CD4-positive, alpha-beta T cell treated with Interleukin-17A for 1 hour (primary cell): ENCODE data around the gene ADAMTS2.

Experiments
- DNase-seq: peaks from one replicate; pipeline ENCODE4 v3.0.0-alpha.2; 2020

The ADAMTS2 gene

DNA sequence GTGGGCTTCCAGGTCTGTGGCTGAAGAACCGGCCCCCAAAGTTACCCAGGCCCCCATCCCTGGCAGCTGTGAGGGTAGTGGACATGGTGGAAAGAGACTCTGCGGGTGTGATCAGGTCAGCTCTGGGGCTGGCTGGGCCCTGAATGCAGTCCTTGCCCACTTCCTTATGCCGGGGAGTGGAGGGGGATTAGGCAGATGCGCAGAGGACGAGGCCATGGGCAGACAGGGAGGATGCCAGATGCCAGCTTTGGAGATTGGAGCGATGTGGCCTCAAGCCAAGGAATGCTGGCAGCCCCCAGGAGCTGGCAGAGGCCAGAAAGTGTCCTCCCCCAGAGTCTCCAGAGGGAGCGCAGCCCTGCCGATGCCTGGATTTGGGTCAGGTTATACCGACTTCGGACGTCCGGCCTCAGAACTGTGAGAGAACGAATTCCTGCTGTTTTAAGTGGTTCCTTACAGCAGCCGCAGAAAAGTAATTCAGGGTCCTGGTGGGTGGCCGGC lies 69.8 kb downstream of the ADAMTS2 start:
- no peak for DNase-seq

DNA sequence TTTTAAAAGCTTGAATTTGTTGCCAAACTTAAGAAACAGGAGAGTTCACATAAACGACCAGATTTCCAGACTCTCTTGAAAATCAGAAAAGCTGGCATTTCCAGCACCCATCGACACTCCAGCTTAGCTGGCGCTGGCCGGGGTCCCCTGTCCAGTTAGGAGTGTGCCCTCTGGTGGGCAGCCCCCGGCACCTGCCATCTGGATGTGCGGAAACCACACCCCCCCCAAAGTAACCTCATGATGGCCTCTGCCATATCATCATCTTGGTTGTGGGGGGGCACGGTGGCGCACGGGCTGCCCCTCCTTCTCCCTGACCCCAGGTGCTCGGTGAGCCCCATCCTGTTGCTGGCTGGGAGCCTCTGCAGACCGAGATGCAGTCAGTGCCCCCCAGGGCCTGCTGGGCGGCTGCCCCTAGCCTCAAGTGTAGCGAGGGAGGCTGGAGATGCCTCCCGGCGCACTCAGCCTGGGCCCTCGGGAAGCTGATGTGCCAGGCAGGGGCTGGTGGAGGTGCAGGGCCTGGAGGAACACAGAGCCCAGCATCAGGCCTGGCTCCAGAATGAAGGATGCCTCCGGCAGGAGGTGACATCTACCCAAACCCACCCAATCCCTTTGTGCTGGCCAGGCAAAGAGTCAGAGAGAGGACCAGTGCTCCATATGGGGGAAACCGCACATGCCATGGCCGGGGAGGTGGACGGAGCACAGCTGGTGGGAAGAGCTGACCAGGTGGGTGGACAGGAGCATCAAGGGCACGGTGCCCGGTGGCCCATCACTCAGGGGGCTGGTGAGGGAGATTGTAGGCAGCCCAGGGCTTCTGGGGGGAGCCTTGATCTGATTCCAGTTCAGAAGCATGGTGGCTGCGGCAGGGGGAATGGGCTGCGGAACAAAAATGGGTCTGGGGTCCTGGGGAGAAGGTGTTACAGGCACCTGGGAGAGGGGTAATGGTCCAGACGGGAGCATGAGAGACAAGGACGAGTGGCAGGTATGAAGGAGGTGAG lies 70.6 kb downstream of the ADAMTS2 start:
- DNase-seq = no peak

DNA sequence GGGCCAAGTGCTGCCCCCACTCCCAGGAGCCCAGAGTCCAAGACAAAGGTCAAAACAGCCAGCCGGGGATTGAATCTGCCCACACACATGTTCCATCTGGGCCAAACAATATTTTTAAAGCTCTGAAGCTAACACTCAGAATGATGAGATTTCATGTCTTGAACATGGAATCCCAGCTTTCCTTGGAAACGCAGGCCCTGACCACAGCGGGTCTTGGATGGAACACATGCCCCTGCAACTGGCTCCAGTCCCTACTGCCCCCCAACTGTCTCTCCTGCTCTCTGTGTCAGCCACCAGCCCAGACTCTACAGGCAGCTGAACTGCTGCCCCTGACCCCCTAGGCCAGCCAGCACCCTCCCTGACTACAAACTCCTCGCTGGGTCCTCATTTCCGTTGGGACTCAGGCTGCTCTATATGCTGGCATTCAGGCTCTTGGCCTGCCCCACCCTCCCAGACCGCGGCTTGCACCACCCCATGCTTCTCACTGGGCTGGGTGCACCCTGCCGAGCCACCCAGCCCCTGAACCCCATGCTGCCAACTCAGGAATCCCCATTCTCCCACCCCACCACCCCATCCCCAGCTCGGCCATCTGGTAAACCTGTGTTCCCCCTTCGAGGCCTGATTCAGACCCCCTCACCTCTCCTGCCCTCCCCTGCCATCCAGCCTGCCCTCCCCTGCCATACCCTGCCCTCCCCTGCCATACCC lies 71.7 kb downstream of the ADAMTS2 start:
- no peak for DNase-seq

DNA sequence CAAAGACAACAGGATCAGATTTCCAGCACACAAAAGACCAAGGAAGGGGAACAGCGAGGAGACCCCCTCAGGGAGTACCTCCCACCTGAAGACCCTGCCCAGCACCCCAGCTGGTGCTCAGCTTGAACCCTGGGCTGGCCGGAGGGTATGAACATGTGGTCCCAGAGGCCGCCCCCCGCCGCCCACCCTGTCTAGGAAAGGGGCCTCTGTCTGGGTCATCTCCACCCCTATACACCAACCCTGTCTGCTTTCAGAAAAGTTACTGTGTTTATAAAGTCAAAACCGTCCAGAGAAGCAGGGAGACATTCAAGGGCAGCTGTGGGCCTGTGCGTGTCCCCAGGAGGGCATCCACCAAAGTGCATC lies 72.2 kb downstream of the ADAMTS2 start:
- no peak for DNase-seq

DNA sequence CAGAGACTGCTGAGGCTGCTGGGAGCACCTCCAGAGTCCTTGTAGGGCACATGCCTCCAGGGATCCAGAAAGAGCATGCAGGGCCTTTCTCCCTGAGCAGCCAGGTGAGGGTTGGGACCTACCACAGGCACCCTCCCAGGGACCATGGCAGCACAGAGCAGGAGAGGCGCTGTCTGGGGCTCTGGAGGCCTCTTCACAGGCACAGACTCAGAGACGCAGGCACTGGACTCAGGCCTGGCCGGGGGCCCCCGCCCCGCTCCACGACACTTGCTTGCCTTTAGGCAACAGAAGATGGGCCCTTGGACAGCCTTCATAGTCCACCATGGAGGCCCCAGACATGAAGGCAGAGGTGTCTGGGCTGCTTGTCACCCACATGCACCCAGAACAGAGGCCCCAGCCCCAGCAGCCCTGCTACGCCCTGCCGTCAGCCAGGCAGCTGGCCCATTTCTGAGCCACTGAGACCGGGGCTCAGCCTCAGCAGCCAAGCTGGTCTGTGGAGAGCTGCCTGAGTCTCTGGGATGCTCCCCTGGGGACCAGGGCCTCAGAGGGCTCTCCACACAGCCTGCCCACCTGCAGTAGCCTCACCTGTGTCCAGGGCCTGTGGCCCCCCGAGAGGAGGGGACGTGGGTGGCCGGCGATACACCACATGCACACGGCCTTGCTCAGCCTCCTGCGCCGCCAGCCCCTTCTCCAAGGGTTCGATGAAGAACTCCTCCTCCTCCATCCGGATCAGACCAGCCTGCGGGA lies 72.8 kb downstream of the ADAMTS2 start:
- DNase-seq = no peak

DNA sequence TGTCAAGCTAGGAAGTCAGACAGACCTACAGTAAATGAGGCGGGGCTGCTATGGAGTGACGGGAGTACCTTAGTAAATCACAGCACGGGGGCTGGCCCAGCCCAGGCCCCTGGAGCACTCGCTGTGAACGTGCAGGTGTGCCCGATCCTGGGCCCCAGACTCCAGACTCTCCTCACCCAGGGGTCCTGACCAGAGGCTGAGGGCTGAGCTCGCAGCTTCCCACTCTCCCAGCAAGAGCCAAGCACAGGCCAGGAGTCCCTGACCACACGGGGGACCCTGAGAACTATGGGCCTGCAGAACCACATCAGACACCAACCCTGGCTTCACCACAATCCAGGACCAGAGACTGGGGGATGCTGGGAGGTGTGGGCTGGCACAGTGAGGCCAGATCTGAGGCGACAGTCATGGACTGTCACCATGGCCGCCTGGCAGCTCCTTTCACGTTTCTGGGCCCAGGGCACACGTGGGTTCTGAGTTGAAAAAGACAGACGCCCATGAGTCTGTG lies 73.4 kb downstream of the ADAMTS2 start:
- no peak for DNase-seq

DNA sequence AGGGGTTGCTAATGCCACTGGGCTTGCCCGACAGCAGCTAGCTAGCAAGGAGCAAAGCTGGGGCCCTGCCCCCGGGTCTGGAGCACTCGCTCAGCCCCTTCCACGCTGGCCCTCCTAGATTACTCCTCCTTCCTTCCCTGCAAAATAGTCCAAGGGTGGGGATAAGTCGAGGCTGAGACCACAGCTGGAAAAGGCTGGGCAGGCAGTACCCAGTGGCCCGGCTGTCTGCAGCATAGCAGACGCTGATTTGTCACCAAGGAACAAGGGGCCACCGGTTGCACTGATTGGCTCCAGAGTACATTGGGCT lies 73.9 kb downstream of the ADAMTS2 start:
- no peak for DNase-seq

DNA sequence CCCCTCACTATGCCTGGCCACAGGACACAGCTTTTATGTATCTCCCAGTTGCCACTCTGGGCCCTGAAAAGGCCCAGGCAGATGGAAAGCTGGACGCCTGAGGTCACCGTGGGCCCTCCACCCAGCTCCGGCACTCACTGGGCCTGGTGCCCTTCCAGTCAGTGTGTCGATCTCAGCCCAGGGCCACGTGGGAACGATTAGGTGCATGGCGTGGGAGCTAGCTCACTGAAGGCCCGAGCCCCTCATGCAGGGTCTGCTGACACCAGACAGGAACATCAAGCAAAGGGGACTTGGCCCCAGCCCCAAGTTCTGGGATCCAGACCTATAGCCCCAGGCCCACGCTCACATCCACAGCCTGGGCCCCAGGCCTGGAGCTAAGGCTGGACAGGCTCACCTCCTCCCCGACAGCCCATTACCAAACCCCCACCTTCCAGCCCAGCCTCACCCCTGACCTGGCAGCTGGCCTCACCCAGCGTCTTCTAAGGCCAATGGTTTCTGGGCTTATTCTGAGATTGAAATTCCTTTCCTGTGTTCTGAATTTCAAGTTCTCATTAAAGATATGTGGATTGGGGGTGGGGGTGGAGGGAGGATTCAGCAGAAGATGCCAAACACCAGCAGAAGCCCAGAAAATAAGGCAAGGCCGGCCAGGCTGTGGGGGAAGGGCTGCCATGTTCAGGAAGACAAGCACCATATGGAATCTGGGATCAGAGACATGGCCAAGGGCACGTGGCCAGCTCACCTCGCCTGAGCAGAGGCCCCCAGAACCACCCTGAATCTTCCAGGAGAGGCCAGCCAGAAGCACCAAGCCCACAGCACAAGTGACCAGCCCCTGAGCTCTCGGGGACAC lies 74.5 kb downstream of the ADAMTS2 start:
- no peak for DNase-seq

DNA sequence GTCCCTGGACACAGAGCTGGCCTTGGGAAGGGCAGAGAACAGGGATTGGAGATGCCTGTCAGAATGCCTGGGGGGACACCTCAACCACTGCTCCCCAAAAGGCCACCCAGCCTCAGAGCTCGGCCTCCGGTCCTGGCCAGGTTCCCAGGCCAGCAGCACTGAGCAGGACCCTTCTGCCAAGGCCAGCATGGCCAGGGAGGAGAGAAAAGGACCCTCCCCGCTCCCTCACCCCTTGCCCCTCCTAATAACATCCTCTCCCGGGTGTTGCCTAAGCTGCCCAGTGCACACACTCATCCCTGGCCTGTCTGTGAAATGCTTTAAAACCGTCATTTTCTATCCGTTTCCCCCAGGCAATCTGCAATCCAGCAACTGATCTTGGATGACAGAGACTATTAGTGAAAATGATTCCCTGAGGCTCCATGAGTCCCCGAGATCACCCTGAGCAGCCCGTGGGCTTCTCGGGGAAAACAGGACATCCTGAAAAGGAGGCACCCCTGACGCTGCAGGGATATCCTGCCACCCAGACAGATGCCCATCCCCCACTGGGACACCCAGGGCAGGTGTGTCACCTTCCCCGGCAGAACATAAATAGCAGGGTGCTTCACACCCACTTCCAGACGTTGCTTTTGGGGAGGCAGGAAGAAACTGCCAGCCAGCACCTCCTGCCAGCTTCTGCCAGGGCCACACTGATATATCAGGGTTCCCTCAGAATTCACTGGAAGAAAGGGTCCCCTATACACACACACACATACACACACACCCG lies 75.3 kb downstream of the ADAMTS2 start:
- DNase-seq = no peak

DNA sequence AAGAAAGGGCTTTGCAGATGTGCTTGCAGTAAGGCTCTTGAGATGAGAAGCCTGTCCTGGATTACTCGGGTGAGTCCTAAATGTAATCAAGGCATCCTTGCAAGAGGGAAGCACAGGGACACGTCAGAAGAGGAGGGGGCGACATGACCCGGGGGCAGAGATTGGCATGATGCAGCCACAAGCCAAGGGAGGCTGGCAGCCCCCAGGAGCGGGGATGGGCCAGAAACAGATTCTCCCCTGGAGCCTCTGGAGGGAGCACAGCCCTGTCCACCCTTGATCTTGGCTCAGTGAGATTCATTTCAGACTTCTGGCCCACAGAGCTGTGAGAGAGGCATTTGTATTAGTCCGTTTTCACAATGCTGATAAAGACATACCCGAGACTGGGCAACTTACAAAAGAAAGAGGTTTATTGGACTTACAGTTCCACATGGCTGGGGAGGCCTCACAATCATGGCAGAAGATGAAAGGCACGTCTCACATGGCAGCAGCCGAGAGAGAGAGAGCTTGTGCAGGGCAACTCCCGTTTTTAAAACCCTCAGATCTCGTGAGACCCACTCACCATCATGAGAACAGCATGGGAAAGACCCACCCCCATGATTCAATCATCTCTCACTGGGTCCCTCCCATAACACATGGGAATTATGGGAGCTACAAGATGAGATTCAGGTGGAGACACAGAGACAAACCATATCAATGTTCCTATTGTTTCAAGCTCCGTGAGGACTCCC lies 76.1 kb downstream of the ADAMTS2 start:
- no peak for DNase-seq

DNA sequence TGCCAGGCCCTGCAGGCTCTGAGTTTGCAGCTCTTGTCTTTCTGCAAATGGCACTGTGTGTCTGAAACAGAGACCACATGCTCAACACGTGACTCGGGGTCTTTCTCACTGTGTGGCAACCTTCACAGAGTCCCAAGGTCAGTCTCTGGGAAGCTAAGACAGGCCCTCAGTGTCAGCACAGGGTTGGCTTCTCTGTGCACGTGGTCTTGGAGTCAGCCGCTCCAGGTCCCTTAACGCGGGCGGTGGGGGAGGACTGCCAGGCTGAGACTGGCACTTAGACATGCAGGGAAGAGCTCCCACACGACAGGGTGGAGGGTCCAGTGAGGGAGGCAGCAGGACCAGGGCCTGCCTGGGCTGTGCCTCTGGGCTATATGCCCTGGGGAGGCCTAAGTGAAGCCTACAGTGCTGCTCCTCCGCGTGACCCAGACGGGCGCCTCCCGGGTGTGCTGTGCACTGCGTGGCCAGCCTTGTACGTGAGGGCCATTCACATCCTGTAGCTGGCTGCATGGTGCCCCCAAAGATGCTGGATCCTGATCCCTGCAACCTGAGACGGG lies 76.8 kb downstream of the ADAMTS2 start:
- no peak for DNase-seq

DNA sequence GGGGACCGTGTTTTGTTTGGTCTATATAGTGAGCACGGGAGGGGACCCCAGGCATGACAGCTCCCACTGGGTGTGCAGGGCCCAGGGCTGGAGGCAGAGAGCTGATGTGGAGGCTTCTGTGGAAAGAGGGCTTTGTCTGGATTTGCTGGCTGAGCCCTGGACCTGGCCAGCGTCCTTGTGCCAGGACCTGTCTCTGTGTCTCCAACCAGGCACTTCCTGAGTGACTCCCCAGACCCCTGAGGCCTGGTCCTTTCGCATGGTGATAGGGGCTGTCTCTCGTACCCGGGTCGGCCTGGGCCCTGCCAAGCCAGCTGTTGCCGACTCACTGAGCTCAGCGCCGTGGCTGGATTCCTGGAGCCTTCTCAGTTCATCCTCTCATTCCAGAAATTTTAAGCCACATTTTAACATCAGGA lies 77.6 kb downstream of the ADAMTS2 start:
- no peak for DNase-seq

DNA sequence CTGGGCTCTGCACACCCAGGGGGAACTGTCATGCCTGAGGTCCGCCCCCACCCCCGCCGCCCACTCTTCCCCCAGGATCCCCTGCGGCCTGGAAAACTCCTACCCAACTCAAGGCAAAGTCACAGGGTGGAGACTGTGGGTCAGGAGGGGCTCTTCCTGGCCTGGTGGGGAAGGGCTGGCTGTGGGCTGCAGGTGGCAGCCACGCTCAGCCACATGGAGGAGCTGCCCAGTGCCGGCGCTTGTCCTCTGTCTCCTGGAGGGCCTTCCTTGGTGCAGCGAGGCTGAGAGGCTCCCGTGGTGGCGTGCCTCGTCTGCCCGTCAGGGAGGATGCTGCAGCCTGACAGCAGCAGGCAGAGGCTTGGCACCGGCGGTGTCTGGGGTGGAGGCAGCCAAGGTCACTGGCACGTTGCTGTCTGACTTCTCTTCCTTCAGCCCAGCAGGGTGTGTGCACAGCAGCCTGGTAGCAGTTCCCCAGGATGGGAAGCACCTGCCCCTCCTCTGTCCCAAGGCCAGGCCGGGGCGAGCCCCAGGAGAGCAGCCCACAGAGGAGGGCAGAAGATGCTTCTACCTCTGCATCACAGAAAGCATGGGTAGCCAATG lies 78.1 kb downstream of the ADAMTS2 start:
- DNase-seq = no peak

DNA sequence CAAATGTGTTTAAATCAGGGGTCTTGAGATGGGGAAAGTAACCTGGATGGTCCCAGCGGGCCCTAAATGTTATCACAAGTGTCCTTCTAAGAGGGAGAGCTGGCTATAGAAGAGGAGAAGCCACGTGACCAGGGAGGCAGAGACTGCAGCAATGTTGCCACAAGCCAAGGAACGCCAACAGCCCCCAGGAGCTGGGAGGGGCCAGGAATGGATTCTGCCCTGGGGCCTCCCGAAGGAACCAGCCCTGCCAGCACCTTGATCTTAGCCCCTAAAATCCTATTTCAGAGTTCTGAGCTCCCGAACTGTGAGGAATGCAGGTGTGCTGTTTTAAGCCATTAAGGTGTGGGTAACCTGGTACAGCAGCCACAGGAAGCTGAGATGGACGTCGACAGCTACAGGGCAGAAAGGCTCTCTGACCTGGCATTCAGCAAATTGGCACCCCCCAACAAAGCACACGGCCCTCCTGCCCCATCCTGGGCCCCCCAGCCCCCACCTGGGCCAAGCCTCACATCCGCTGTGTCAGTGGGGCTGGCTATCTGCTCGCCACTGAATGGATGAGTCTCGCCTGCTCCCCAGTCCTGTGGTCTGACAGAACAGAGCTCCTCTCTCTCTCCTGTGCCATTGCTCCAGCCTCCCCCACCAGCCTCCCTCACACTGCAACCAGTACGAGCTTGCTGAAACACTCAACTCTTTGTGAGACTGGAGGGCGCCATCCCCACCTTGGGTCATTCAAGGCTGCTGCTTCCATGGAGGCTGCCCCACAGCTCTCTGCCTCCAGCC lies 78.8 kb downstream of the ADAMTS2 start:
- DNase-seq = no peak

DNA sequence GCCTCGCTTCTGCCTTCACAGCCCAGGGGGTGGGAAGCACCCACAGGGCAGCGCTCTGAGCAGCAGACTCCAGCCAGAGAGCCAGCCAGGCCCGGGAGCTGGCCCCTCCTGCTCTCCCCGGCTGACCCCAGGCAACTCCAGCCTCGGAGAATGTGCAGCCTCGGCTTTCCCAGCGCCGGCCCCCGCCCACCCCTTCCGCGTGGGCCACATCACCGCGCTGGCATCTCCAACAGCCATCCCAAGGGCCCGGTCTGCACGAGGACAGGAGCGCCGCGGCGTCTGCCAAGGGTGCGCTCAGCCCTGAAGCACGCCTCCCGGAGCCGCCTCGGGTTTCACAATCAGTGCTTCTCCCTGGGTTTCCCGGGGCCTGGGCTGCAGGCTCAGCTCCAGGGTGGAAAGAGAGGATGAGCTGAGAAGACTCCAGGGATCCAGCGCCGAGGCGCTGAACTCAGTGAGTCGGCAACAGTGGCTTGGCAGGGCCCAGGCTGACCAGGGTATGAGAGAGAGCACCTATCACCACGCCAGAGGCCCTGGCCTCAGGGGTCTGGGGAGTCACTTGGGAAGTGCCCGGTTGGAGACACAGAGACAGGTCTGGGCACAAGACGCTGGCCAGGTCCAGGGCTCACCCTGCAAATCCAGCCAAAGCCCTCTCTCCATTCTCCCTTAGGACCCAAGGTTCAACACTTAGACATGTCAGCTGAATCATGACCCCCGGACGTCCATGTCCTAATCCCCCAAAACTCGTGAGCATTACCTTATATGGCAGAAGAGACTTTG lies 79.6 kb downstream of the ADAMTS2 start:
- DNase-seq = no peak

DNA sequence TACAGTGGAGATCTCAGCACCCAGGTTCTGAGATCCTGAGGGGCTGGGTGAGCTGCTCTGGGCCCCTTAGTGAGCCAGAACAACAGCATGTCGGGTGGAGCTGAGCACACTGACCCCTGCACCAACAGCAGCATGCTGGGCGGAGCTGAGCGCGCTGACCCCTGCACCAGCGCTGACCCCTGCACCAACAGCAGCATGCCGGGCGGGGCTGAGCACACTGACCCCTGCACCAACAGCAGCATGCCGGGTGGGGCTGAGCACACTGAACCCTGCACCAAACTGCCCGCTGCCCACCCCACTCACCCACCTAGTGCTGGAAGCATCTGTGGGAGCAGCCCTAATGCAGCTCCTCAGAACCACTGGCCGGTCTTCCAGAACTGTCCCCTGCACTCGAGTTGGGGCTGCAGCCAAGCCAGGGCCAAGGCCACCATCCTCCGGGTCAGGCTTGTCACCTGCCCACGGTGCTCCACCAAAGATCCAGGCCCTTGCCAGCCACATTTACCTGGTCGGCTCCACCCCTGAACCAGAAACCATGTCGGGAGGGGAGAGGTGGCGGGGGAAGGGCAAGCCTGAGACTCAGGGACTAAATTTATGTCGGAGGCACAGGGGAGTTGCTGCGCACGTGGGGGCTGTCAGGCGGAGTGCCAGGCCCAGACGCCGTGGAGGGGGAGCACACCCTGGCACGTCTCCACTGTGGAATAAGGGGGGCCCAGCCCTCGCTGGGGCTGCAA lies 80.3 kb downstream of the ADAMTS2 start:
- DNase-seq = no peak

DNA sequence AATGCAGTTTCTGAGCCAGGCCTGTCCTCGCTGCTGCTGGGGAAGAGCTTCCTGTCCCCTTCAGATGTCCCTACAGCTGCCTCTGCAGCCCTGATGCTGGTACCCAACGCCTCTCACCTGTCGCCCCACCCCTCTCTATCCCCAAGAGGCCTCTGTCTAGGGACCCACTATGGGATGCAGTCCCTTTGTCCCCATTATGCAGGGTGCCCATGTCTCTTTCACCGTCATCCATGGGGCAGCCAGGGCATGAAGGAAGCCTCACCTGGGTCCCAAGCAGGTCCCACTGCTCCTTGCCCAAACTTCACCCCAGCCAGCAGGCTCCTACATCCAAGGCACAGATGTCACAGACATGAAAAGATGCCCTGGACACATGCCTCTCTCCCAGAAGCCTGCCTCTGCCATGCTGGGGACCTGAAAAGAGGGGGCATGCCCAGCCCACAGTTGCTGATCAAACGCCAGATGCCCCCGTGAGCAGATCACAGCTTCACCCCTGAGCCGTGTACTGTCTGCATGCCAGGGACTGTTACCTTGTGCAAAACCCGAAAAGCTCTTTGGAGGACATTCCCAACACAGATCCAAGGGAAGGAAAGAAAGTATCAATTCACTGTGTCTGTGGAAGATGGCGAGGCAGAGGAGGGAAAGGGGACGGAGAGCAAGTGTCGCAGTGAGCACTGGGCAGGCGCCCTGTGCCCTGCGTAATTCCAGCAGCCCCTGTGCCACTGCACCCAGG lies 81.0 kb downstream of the ADAMTS2 start:
- DNase-seq = no peak
